ENCODE results near the gene ATP4B. TPM values are rescaled to one million over a fixed set of nuclear protein-coding genes. Genes with fewer than 3 reads are reported as not detected.

The ATP4B gene
- total RNA-seq, 1 donor from 2014 or later = not detected

GRCh38 chr13:113605866-113606438 lies 52.0 kb downstream of the ATP4B start:
- Mint-ChIP-seq H3K9me3 (ENCODE audit: unreplicated experiment) (no peaks in the 10 kb centered on the region), H3K4me1 (ENCODE audit: unreplicated experiment) (no peaks in the 10 kb centered on the region), H3K27ac (ENCODE audit: unreplicated experiment) (no peak overlapping the region), H3K4me3 (ENCODE audit: unreplicated experiment) (no peak overlapping the region), H3K27me3 (ENCODE audit: unreplicated experiment) (no peaks in the 10 kb centered on the region), H3K36me3 (ENCODE audit: unreplicated experiment) (peaks cover under 1% of the 10 kb centered on the region)
- DNase-seq (ENCODE audit: extremely low spot score, unreplicated experiment) = no peak
- TF ChIP-seq, protein P1, sequence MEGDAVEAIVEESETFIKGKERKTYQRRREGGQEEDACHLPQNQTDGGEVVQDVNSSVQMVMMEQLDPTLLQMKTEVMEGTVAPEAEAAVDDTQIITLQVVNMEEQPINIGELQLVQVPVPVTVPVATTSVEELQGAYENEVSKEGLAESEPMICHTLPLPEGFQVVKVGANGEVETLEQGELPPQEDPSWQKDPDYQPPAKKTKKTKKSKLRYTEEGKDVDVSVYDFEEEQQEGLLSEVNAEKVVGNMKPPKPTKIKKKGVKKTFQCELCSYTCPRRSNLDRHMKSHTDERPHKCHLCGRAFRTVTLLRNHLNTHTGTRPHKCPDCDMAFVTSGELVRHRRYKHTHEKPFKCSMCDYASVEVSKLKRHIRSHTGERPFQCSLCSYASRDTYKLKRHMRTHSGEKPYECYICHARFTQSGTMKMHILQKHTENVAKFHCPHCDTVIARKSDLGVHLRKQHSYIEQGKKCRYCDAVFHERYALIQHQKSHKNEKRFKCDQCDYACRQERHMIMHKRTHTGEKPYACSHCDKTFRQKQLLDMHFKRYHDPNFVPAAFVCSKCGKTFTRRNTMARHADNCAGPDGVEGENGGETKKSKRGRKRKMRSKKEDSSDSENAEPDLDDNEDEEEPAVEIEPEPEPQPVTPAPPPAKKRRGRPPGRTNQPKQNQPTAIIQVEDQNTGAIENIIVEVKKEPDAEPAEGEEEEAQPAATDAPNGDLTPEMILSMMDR (IDR thresholded peaks at IDR 0.05) = no peak

DNA sequence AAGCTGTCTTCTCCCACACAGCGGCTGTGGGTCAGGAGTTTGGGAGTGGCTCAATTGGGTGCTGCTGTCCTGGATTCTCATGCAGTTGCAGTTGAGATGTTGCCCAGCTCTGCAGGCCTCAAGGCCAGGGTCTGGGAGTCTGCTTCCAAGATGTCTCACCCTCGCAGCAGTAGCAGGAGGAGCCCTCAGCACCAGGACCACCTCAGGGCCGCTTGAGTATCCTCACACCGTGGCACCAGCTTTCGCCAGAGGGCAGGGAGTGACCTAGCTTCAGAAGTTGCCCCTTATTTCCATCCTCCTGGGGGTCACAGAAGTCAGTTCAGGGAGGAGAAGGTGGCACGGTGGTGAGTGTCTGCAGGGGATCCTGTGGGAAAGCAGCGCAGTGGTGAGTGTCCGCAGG lies 52.5 kb downstream of the ATP4B start:
- TF ChIP-seq, protein P1 (IDR thresholded peaks at IDR 0.05) = no peak
- DNase-seq (ENCODE audit: extremely low spot score, unreplicated experiment) = no peak
- no peak overlapping the region for H3K4me3 Mint-ChIP-seq (ENCODE audit: unreplicated experiment)
- no peaks in the 10 kb centered on the region for H3K9me3 Mint-ChIP-seq (ENCODE audit: unreplicated experiment)
- H3K27me3 Mint-ChIP-seq (ENCODE audit: unreplicated experiment) = no peaks in the 10 kb centered on the region
- no peaks in the 10 kb centered on the region for H3K4me1 Mint-ChIP-seq (ENCODE audit: unreplicated experiment)
- H3K36me3 Mint-ChIP-seq (ENCODE audit: unreplicated experiment) = no peaks in the 10 kb centered on the region
- H3K27ac Mint-ChIP-seq (ENCODE audit: unreplicated experiment) = no peak overlapping the region

- Mint-ChIP-seq H3K27ac (ENCODE audit: unreplicated experiment) (no peak overlapping the region), H3K27me3 (ENCODE audit: unreplicated experiment) (no peaks in the 10 kb centered on the region), H3K4me3 (ENCODE audit: unreplicated experiment) (no peak overlapping the region), H3K4me1 (ENCODE audit: unreplicated experiment) (no peaks in the 10 kb centered on the region), H3K36me3 (ENCODE audit: unreplicated experiment) (peaks cover 3% of the 10 kb centered on the region), H3K9me3 (ENCODE audit: unreplicated experiment) (no peaks in the 10 kb centered on the region)
- TF ChIP-seq, protein P1 (IDR thresholded peaks at IDR 0.05) = no peak
- DNase-seq (ENCODE audit: extremely low spot score, unreplicated experiment) = no peak
These were observed 53.8 kb downstream of the ATP4B start for GRCh38 chr13:113604186-113604585.

DNA sequence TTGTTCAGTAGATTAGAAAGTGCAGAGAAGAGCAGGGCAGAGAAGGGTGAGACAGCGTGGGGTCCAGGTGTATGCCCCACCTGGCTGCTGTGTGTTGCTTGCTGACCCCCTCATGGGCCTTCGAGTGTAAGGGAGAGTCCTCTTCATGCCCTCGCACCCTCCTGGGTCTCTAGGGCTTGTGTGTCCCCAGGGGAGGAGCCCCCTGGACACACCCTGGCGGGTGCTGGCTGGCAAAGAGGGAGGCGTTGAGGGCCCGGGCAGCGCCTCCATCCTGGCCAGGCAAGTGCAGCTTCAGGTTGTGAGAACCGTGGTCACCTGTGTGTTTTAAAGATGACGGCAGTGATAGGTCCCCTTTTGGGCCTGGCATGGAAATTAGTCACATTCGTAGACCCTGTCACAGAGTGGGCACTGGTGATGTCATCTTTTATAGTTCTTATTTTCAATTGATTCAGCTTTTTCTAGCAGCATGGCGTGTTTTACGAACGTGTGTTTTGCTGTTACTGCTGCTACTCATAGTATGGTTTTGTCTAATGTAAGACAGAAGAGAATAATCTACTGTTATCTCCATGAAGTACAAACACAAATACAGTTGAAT lies 54.8 kb downstream of the ATP4B start:
- DNase-seq (ENCODE audit: extremely low spot score, unreplicated experiment) = no peak

DNA sequence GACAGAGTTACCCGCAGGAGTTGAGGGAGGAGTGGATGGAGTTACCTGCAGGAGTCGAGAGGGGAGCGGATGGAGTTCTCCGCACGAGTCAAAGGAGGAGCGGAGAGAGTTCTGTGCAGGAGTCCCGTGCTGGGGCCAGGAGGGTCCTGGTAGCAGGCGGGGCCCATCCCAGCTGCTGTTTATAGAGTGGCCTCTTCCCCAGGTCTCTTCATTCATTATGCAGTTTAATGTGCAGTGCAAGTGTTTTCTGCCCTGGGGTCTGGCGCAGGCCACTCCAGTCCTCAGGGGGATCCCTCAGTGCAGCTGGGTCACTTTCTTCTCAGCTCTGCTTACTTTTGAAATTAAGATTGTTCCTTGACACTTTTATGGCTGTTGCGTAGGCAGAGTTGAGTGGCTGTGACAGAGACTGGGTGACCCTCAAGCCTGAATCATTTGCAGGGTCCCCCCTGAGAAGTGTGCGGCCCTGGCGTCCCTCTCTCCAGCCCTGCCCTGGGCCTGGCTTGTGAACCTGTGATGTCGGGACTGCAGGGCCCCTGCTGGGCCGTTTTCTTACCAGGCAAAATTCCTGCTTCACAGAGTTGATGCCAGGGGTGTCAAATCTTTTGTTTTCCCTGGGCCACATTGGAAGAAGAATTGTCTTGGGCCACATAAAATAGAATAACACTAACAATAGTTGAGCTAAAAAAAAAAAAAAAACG lies 55.6 kb downstream of the ATP4B start:
- Mint-ChIP-seq H3K4me3 (ENCODE audit: unreplicated experiment) (no peak overlapping the region), H3K36me3 (ENCODE audit: unreplicated experiment) (peaks cover 13% of the 10 kb centered on the region), H3K27me3 (ENCODE audit: unreplicated experiment) (no peaks in the 10 kb centered on the region), H3K9me3 (ENCODE audit: unreplicated experiment) (no peaks in the 10 kb centered on the region), H3K27ac (ENCODE audit: unreplicated experiment) (no peak overlapping the region), H3K4me1 (ENCODE audit: unreplicated experiment) (no peaks in the 10 kb centered on the region)
- DNase-seq (ENCODE audit: extremely low spot score, unreplicated experiment) = no peak
- TF ChIP-seq, protein P1 (IDR thresholded peaks at IDR 0.05) = no peak

More for the DNA sequence above, 54.8 kb downstream of the ATP4B start:
- no peak overlapping the region for H3K4me3 Mint-ChIP-seq (ENCODE audit: unreplicated experiment)
- TF ChIP-seq, protein P1 (IDR thresholded peaks at IDR 0.05) = no peak
- peaks cover 10% of the 10 kb centered on the region for H3K36me3 Mint-ChIP-seq (ENCODE audit: unreplicated experiment)
- H3K27me3 Mint-ChIP-seq (ENCODE audit: unreplicated experiment) = no peaks in the 10 kb centered on the region
- H3K9me3 Mint-ChIP-seq (ENCODE audit: unreplicated experiment) = no peaks in the 10 kb centered on the region
- H3K27ac Mint-ChIP-seq (ENCODE audit: unreplicated experiment) = no peak overlapping the region
- no peaks in the 10 kb centered on the region for H3K4me1 Mint-ChIP-seq (ENCODE audit: unreplicated experiment)

Data from osteocyte (in vitro differentiated cells).